Fibroblast of peridontal ligament (primary cell): ENCODE data around the gene SFT2D1.

Experiments used
- DNase-seq: peaks from one replicate; pipeline ENCODE4 v3.0.0-alpha.2; 2010; ENCODE audit errors: extremely low read depth

SFT2D1 gene

GRCh38 chr6:166334878-166335277 lies 7.5 kb downstream of the SFT2D1 start:
- no peak for DNase-seq

GRCh38 chr6:166333172-166333995 lies 9.0 kb downstream of the SFT2D1 start:
- DNase-seq: no peak

- DNase-seq: no peak
Observed at GRCh38 chr6:166331503-166332415, 10.6 kb downstream of the SFT2D1 start.

GRCh38 chr6:166330612-166331011 lies 11.7 kb downstream of the SFT2D1 start:
- DNase-seq: no peak

GRCh38 chr6:166325383-166326042 lies 16.8 kb downstream of the SFT2D1 start:
- no peak for DNase-seq

- DNase-seq: no peak
Observed at GRCh38 chr6:166323395-166323794, 18.9 kb downstream of the SFT2D1 start.

- DNase-seq: no peak
Observed at GRCh38 chr6:166318649-166319600, 23.4 kb downstream of the SFT2D1 start.

- DNase-seq: no peak
Observed at GRCh38 chr6:166318227-166318626, 24.1 kb downstream of the SFT2D1 start.

GRCh38 chr6:166317261-166318212 lies 24.8 kb downstream of the SFT2D1 start:
- DNase-seq: no peak

GRCh38 chr6:166315436-166315835 lies 26.9 kb downstream of the SFT2D1 start:
- no peak for DNase-seq

- no peak for DNase-seq
Observed at GRCh38 chr6:166314454-166314853, 27.9 kb downstream of the SFT2D1 start.

- peak; percentile 15 for DNase-seq
Observed at GRCh38 chr6:166313255-166314070, 28.9 kb downstream of the SFT2D1 start.

- no peak for DNase-seq
Observed at GRCh38 chr6:166312832-166313231, 29.5 kb downstream of the SFT2D1 start.

- no peak for DNase-seq
Observed at GRCh38 chr6:166310634-166311033, 31.7 kb downstream of the SFT2D1 start.

GRCh38 chr6:166309977-166310376 lies 32.4 kb downstream of the SFT2D1 start:
- no peak for DNase-seq

GRCh38 chr6:166308769-166309589 lies 33.4 kb downstream of the SFT2D1 start:
- DNase-seq: no peak

GRCh38 chr6:166308033-166308768 lies 34.1 kb downstream of the SFT2D1 start, which contains the start of gene PRR18:
TSS of gene PRR18 (minus strand) at chr6:166308392. CDS start at chr6:166308142, 250 bp downstream.
- no peak for DNase-seq
